ENCODE data around the gene IL34. TPM values are rescaled to one million over a fixed set of nuclear protein-coding genes. Genes with fewer than 3 reads are reported as not detected.

The IL34 gene
- total RNA-seq, 1 experiment from 2014 or later: 0.12 TPM

DNA sequence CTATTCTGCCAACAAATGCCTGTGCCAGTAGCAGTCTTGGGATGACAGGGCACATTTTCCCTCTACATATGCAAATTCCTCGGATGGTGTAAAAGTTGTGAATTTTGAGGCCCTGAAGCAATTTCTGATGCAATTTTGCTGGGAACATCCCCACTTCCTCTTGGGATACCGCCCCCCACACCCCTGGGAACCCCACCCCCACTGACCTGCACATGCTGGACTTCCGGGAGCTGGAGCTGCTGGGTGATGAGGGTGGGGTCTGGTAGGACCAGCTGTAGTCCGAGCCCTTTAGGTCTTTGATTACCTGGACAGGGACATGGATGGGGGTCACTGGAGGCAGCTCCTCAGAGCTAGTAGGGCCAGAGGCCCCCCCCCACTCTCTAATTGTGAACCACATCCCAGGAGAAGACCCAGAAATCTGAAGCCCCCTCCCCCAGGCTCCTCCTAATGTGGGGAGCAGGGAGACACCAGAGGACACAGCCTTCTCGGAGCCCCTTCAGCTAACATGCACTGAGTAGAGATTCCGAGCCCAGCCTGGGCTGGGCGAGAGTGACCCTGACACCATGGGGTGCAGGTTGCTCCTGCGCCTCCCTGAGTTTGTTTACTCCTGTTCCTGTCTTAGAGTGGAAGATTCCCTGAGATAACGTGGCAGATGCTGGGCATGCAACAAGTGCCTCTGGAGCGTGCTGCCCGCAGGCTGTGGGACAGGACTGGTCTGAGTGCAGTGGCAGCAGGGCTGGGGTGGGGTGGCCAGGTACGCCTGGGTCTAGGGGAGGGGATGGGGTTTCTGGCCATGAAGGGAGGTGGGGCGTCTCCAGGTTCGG lies 30.5 kb downstream of the IL34 start:
- DNase-seq (ENCODE audit: low read depth): no peak

- no peak for DNase-seq (ENCODE audit: low read depth)
Measured at GRCh38 chr16:70677499-70678120, 31.3 kb downstream of the IL34 start.

- DNase-seq (ENCODE audit: low read depth): no peak
Measured at GRCh38 chr16:70678121-70678897, 31.9 kb downstream of the IL34 start.

- DNase-seq (ENCODE audit: low read depth): no peak
Measured at GRCh38 chr16:70678898-70679670, 32.7 kb downstream of the IL34 start.

DNA sequence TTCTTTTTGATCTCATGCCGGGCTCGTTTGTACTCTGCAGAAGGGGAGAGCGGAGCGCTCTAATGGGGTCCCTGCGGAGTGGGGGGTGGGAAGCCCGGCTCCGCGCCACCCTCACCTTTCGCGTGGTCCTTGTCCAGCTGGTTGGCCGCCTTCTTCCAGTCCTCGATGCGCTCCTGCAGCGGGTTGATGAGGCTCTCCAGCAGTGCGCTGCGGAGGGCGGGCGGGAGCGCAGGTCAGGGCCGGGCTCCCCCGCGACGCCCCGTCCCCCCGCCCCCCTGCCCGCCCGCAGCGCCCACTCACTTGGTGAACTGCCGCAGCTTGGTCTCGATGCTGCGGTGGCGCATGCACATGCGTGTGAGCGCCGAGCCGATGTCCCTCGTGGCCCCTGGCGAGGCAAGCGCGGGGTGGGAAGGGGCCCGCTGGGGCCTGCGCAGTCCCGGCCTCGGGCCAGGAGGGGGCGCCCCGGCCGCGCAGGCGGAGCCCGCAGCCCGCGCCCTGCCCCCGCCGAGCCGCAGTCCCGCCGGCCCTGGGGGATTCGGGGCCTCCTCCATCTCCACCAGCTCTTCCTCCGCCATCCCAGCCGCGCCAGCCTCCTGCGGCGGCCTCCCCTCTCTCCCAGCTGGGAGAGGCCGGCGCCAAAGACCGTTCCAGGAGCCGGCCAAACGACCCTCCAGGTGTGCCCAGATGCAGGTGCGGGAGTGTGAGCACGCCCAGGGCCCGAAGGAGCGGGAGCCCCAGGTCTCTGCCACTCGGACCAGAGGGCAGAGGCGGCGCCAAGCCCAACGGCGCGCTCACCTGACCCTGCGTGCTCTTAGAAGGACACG lies 33.5 kb downstream of the IL34 start:
- DNase-seq (ENCODE audit: low read depth): no peak

DNA sequence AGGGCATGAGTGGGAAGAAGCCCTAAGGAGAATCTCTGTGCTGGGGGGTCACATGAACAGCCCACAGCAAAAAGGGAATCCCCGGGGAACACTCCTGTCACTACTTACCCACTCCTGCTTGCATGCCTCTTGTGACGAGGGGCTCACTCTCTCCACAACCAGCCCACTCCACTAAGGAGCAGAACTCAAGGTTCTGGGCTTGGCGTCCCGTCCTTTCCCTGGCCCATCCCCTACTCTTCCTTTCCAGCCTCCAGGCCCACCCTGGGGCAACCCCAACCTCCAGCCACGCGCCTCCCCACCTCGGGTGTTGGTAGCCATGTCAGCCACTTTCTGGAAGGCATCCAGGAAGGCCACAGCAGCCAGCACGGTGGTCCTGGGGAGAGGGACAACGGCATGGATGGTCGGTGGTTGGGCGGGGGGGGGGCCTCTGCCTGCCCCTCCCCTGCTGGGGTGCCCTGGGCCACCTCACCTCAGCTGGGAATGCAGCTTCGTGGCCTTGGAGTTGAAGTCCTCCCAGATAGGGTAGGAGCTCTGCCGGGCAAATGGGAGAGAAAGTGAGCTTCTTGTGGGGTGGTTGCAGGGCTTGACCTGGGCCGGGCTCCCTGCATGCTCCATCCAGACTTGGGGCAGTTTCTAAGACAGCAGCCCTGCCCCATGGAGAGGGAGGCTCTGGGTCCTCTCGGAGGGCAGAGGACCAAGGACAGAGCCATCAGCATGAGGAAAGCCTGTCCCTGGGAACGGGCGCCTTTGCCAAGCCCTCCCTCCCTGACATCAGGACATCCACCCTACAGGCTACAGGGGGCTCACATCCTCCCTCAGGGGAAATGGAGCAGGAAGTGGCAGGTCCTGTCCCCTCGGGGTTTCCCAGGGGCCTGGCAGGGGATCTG lies 34.4 kb downstream of the IL34 start:
- DNase-seq (ENCODE audit: low read depth): no peak

DNA sequence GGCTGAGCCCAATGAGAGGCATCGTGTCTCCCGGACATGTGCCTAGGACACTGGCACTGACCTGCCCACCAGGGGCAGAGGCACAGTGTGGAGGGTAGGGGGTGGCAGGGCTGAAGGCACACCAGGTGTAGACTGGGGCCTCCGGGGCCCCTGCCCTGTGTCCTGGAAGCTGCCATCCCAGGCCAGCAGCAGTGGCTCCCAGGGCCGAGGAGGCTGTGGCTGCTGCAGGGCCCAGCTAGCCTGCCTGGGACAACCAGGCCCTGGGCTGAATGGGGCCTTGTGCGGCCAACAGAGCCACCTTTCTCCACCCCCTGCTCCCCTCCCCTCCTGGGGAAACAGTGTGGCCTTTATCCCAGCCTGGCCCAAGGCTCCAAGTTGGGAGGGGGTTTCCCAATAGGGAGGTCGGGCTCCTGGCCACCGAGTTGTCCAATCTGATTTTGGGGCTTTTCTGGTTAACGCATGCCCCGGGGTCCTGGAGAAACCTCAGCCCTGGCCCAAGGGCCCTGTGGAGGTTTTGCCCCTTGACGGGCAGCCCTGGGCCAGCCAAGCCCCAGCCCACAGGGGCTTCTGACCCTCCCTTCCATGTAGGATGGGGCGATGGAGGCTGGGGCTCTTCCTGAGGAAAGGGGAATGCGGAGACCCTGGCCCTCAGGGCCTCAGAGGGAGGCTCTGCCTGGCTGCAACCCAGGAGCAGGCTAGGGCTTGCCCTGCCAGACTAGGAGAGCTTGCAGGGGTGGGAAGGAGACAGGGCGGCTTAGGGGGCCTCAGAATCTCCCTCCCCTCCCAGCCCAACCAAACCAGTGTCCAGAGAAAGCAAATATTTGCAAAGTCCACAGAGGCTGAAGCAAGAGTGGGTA lies 35.3 kb downstream of the IL34 start:
- DNase-seq (ENCODE audit: low read depth): no peak

- no peak for DNase-seq (ENCODE audit: low read depth)
Measured at GRCh38 chr16:70682239-70683145, 36.1 kb downstream of the IL34 start.

DNA sequence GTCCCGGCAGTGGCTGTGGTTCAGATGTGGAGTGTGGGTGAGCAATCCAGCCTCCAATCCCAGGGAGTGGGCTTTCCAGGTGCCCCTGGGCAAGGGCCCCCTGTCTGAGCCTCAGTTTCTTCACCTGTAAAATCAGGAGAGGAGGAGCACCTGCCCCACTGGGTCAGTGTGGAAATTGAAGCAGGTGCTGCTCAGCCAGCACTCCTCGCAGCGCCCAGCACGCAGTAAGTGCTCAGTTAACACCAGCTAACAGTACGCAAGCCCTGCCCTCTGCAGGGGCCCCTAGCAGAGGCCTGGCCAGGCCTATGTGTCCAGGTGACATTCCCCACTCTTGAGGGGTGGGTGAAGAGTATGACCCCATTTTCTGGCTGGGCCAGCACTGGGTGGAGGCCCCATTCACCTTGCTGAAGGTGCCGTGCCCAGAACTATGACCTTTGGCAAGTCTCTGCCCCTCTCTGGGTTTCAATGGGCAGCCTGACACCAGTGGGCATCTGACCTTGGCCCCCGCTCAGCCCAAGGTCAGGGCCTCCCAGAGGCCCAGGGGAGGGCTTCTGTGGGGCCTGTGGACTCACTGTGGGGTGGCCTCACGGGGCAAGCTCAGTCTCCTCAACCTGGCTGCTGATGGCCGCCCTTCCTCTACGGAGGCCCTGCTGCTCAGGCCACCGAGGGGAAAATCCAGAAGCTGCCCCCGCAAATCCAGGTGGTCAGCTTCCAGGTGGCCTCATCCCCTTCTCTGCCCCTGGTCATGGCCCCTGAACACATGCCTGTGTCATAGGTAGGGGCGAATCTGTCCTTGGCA lies 37.0 kb downstream of the IL34 start:
- no peak for DNase-seq (ENCODE audit: low read depth)

GRCh38 chr16:70684146-70685060 lies 38.0 kb downstream of the IL34 start:
- no peak for DNase-seq (ENCODE audit: low read depth)

DNA sequence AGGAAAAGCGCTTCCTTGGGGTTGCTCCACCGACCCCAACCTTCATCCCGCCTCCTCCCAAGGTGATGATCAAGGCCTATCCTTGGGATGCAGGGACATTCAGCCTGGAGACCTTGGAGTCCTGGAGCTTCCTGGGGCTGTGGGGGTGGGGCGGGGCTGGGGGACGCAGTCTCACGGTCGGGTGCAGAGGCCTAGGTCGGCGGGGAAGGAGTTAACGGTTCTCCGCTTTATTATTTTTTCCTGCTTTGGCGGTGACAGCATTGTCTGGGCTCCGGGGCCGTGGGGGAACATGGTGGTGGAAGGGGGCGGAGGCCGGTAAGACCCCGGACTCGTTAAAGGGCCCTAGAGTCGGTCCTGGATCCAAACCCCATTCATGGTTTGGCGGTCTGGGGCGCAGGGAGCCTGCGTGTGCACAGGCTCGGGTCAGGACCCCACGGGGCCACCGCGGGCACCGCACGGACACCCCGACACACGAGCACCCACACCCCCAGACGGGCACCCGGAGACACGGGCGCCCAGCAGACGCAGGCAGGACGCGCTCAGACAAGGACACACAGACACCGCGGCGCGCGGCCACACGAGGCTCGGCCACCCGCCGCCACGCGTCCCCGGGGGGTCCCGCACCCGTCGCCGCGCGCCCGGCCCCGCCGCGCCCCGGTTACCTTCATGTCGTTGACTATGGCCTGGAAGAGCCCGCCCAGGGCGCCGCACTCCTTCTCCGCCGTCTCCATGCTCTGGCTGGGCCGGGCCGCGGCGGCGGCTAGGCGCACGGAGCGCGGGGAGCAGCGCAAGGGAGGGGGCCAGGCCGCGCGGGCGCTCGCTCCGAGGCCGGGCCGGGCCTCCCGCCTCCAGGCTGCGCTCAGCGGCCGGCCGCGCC lies 38.9 kb downstream of the IL34 start:
- DNase-seq (ENCODE audit: low read depth): no peak

DNA sequence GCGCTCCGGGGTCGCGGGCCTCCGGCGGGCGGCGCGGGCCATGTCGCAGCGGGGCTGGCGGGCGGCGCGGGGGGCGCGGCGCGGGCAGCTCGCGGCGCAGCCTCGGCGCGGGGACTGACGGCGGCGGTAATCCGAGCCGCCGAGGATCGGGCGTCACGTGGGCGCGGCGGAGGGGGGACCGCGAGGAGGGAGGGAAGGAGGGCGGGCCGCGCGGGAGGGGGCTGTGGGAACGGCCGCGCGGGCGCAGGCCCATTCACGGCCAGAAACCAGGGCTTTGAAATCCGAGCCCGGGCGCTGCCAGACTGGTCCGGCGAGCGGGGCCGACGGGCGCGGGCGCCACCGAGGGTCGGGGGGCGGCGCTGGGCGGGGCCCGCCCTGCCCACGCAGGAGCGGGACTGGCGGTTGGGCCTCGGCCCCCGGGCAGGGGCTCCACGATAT lies 39.6 kb downstream of the IL34 start, which contains the start of gene MTSS2:
Gene MTSS2, minus strand, starts transcription at position 116 of the 438 bp plus-strand sequence. CDS start 262 bp downstream, outside the sequence.
- DNase-seq (ENCODE audit: low read depth): peak; percentile 86

DNA sequence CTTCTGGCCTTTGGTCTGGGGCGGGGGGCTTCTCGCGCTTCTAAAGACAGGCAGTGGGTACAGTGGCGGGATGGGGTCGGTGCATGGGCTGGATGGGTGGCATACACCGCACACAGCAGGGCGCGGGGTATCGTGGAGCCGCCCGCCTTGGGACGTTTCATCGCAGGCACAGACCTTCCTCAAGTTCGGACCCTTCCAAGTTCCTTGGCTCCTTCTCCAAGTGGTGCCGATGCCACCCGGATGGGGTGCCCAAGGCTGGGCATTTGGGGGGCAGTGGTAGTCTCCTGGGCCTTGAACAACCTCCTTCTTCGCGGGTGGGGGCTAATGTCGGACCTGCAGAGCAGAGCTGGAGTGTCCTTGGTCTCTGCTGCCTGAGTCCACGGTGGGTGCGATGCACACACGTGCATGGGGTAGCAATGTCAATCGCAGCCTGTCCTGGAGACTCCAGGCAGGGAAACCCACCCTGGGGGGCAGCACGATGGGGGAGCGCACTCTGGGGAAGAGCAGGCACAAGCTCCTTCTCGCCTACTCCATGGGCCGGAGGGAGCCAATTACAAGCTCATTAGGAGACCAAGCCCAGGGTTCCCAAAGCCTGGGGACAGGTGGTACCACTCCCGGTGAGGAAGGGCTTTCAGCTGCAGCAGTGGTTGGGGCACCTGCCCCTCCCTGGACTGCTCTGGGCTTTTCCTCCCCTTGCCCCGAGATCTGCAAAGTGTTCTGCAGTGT lies 40.2 kb downstream of the IL34 start:
- DNase-seq (ENCODE audit: low read depth): no peak

DNA sequence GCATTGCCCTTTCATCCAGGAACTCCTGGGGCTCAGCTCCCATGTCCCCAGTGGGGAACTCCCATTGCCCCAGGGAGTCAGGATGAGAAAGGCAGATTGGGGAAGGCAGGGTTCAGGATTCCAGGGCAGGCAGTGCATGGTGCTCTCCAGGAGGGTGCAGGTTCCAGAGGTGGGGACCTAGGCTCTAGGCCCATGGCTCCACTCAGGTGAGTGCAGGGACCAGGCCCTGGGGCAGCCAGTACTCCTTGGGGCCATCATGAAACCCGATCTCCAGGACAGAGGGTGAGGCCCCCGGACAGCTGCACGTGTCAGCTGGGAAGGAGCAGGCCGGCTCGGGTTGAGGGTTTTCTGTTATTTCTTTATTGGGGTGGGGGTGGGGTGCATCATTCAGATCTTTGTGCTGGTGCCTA lies 40.7 kb downstream of the IL34 start:
- no peak for DNase-seq (ENCODE audit: low read depth)
